ENCODE measurements around the gene MRPL38. TPM values are rescaled to one million over a fixed set of nuclear protein-coding genes. Genes with fewer than 3 reads are reported as not detected.

The MRPL38 gene
- total and polyA plus RNA-seq, 2 of the 8 experiments (the other 6 are each of a cell fraction or from before 2014, with no cell fraction given) = 78.4 to 125 TPM

DNA sequence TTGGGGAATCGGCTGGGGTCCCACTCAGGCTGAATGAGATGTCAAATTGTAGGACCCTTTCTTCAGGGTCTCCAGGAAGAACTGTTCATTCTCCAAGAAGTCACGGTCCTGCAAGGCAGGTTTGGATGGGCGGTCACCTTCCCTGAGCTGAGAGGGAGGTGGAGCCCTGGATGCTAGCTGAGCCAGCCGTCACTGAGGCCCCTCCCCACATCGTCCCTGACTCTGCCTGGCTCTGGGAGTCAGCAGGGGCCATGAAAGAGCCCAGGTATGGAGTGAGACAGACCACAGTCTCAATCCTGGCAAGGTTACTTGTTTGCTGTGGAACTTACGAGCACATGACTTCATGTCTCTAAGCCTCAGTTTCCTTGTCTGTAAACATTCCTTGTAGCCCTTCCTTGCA is 6.0 kb upstream of the MRPL38 start:
- Histone ChIP-seq H2BK15ac (ENCODE audit: low read length) (no peak overlapping the region), H2BK5ac (ENCODE audit: low read depth, low read length) (no peak overlapping the region), H3K4ac (replicated peaks; ENCODE audit: insufficient read length, low read depth, low read length) (no peak overlapping the region), H2BK12ac (ENCODE audit: low read depth, low read length) (no peak overlapping the region), H3K18ac (ENCODE audit: extremely low read depth, low read length) (no peak overlapping the region), H3K9me3 (ENCODE audit: insufficient read depth in 2 of 2, low read depth in 1 of 2, low read length in 1 of 2) (no peaks in the 10 kb centered on the region), H4K20me1 (replicated peaks in 1 of 2; ENCODE audit: control insufficient read depth in 1 of 2, insufficient read depth in 2 of 2, low read length in 2 of 2) (no peaks in the 10 kb centered on the region), H3K14ac (ENCODE audit: insufficient read length) (no peak overlapping the region), H3K36me3 (ENCODE audit: control insufficient read depth in 2 of 4, insufficient read depth in 4 of 4, low read length in 3 of 4) (0 out of 8 replicates have a peak, but pooled peaks cover 0 to 3% (median 0%) of the 10 kb centered on the region in 4 experiments), H4K8ac (ENCODE audit: extremely low read depth, insufficient read depth, low read length) (no peak overlapping the region; the same call in 1 of the 2 replicates), H2AFZ (ENCODE audit: low read length) (peak overlapping the region; percentile 36; the same call in 1 of the 2 replicates), H3K56ac (replicated peaks; ENCODE audit: insufficient read length, low read depth, low read length) (no peak overlapping the region), H3K79me2 (ENCODE audit: control insufficient read depth in 1 of 2, insufficient read depth in 2 of 2, low read length in 2 of 2) (no peaks in the 10 kb centered on the region), H3K27ac (ENCODE audit: low read depth, low read length) (peak overlapping the region; percentile 50; the same call in 1 of the 2 replicates), H2BK20ac (ENCODE audit: low read length) (no peak overlapping the region), H3K9ac (replicated peaks in 1 of 4; ENCODE audit: extremely low read depth in 1 of 4, low read depth in 3 of 4, low read length in 3 of 4) (peak overlapping the region in 1 of 4 experiments; percentile 31; a peak in 1 of 7 replicates), H3K4me1 (replicated peaks in 1 of 4; ENCODE audit: control insufficient read depth in 3 of 4, insufficient read depth in 4 of 4, low read length in 3 of 4) (no peaks in the 10 kb centered on the region; a peak in 2 of 7 replicates), H3K23ac (ENCODE audit: insufficient read length) (no peak overlapping the region), H2AK5ac (ENCODE audit: low read depth, low read length) (no peak overlapping the region), H4K5ac (ENCODE audit: insufficient read length, low read depth, low read length) (no peak overlapping the region), H3K23me2 (ENCODE audit: low read depth, low read length) (no peaks in the 10 kb centered on the region), H4K91ac (replicated peaks; ENCODE audit: insufficient read length, low read length) (no peak overlapping the region), H3K4me2 (ENCODE audit: insufficient read depth in 1 of 2, low read depth in 2 of 2, low read length in 2 of 2) (no peak overlapping the region), H3K27me3 (replicated peaks in 1 of 4; ENCODE audit: control insufficient read depth in 3 of 4, extremely low read depth in 1 of 4, insufficient read depth in 3 of 4, low read length in 3 of 4) (no peaks in the 10 kb centered on the region), H2BK120ac (replicated peaks; ENCODE audit: low read depth, low read length) (no peak overlapping the region), H3K79me1 (ENCODE audit: low read depth, low read length) (no peaks in the 10 kb centered on the region), H3K4me3 (ENCODE audit: extremely low read depth in 1 of 4, insufficient read depth in 2 of 4, low read depth in 3 of 4, low read length in 4 of 4) (no peak overlapping the region)
- no peak for FAIRE-seq
- WGBS, 2 experiments (ENCODE audit: extremely low coverage in 1 of 2, insufficient coverage in 1 of 2, insufficient read length in 1 of 2, insufficient replicate concordance in 2 of 2, low coverage in 1 of 2, low lambda C conversion rate in 2 of 2, missing lambda C conversion rate in 1 of 2) = 63% methylated on average over 6 of the region's 6 CpGs; no CpG with 5 or more reads in 1 of the 2 experiments
- no peak for DNase-seq (ENCODE audit: low read depth in 1 of 2, low spot score in 2 of 2)
- CTCF ChIA-PET (ENCODE audit: partially characterized antibody) = interaction anchor here (1.0 to 51.3 kb wide), 9 partner anchors 9 to 369 kb away, joined by 3 to 885 read pairs (median 6); partner anchors contain the start of genes CDK3 and TRIM65
- POLR2A ChIA-PET (ENCODE audit: partially characterized antibody) = interaction anchor here (0.9 to 3.0 kb wide), 10 partner anchors 9 to 169 kb away, joined by 3 to 16 read pairs (median 4); partner anchors contain the start of genes TRIM65 and UNK
